ENCODE measurements around the gene NDRG4.

NDRG4 gene

GRCh38 chr16:58464916-58465731, 34.8 kb upstream of the NDRG4 start:
- in situ Hi-C loops (cut with MboI; ENCODE audit: low pct_unique_long_range_greater_than_20kb, low sequenced_read_pairs, unreplicated experiment): no loop called here
- TF ChIP-seq CTCF (IDR thresholded peaks at IDR 0.05; ENCODE audit: extremely low read depth, insufficient read depth, missing control alignments): no peak
- peak; percentile 44 for DNase-seq (ENCODE audit: low spot score)

- in situ Hi-C loops (cut with MboI; ENCODE audit: low pct_unique_long_range_greater_than_20kb, low sequenced_read_pairs, unreplicated experiment): no loop called here
- TF ChIP-seq CTCF (IDR thresholded peaks at IDR 0.05; ENCODE audit: extremely low read depth, insufficient read depth, missing control alignments): no peak
- DNase-seq (ENCODE audit: low spot score): no peak
Measured at GRCh38 chr16:58465817-58466216, 34.1 kb upstream of the NDRG4 start.

GRCh38 chr16:58466396-58466795, 33.5 kb upstream of the NDRG4 start:
- in situ Hi-C loops (cut with MboI; ENCODE audit: low pct_unique_long_range_greater_than_20kb, low sequenced_read_pairs, unreplicated experiment): no loop called here
- no peak for TF ChIP-seq CTCF (IDR thresholded peaks at IDR 0.05; ENCODE audit: extremely low read depth, insufficient read depth, missing control alignments)
- no peak for DNase-seq (ENCODE audit: low spot score)

- no peak for TF ChIP-seq CTCF (IDR thresholded peaks at IDR 0.05; ENCODE audit: extremely low read depth, insufficient read depth, missing control alignments)
- no peak for DNase-seq (ENCODE audit: low spot score)
- in situ Hi-C loops (cut with MboI; ENCODE audit: low pct_unique_long_range_greater_than_20kb, low sequenced_read_pairs, unreplicated experiment): no loop called here
Measured at GRCh38 chr16:58467905-58468304, 32.0 kb upstream of the NDRG4 start.

GRCh38 chr16:58471209-58471975, 28.6 kb upstream of the NDRG4 start:
- no peak for TF ChIP-seq CTCF (IDR thresholded peaks at IDR 0.05; ENCODE audit: extremely low read depth, insufficient read depth, missing control alignments)
- DNase-seq (ENCODE audit: low spot score): no peak
- in situ Hi-C loops (cut with MboI; ENCODE audit: low pct_unique_long_range_greater_than_20kb, low sequenced_read_pairs, unreplicated experiment): no loop called here

GRCh38 chr16:58472266-58472665, 27.7 kb upstream of the NDRG4 start:
- no peak for TF ChIP-seq CTCF (IDR thresholded peaks at IDR 0.05; ENCODE audit: extremely low read depth, insufficient read depth, missing control alignments)
- in situ Hi-C loops (cut with MboI; ENCODE audit: low pct_unique_long_range_greater_than_20kb, low sequenced_read_pairs, unreplicated experiment): no loop called here
- no peak for DNase-seq (ENCODE audit: low spot score)

Data from GM13977 (cell line).